Measurements from ENCODE around the gene NFYA.

NFYA gene

DNA sequence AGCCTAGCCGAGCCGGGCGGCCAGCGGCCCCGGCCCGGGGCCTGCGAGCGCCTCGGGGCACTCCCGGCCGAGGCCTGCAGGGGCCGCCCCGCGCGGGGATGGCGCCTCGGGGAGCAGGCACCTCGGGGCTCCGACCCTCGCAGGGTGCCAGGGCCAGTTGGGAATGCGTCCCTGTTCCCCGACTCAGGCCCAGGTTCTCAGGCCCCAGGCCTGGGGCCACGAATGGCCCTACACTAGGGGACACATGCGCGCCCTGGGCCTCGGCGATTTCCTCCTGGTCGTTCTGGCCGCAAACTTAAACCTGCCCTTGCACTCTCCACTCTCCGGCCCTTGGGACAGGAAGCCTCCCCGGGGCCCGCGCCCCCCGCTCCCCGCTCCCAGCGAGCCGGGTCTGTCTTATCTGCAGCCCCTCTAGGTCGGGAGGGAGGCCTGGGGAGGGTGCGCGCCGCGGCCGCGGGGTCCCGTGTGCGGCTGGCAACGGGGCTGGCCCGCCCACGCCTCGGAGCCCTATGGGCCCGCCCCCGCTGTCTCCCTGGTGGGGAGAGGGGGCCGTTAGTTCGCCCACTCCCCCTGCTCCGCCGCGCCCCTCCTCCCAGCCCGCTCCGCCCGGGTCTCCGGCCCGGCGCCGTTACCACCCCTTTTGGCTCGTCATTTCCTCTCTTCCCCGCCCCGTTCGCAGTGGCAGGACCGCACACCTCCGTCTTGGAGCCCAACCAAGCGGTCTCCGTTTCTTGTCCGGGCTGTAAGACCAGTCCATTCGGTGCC, 611 bp downstream of the NFYA start:
- TF ChIP-seq GATA3 (IDR thresholded peaks at IDR 0.05; ENCODE audit: low read depth, low read length) (no peak), GATA2 (IDR thresholded peaks at IDR 0.05; ENCODE audit: low read depth, low read length) (no peak)

DNA sequence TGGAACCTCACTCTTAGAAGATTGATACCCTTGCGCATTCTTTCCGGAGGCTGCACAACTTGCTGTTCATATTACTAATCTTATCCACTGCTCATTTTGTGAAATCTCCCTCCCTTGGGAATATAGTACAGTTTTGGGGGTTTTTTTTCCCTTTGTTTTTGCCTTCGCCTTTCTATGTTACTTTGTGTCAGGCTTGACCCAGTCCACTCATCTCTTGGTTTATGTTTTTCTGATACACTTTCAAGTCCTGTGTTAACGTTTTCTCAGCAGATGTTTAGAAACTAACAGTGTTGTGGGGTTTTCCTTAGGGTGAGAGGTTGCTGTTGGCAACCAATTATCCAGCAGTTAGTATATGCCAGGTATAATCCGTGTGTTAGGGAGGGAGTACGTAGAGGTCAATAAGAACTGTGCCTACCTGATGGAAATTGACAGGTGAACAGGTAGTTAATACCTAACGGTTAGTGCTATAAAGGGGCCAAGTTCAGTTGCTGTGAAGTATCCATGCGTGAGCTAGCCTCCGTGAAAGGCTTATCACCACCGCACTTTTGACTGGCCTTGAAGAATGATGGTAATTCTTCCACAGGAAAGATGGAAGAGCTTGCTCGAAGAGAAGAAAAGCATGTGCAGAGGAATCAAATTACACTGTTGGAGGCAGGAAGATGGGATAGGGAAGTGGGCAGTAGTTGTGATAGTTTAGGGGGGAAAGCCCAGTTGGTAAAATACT, 1.4 kb downstream of the NFYA start:
- TF ChIP-seq GATA2 (IDR thresholded peaks at IDR 0.05; ENCODE audit: low read depth, low read length), result no peak
- no peak for TF ChIP-seq GATA3 (IDR thresholded peaks at IDR 0.05; ENCODE audit: low read depth, low read length)

DNA sequence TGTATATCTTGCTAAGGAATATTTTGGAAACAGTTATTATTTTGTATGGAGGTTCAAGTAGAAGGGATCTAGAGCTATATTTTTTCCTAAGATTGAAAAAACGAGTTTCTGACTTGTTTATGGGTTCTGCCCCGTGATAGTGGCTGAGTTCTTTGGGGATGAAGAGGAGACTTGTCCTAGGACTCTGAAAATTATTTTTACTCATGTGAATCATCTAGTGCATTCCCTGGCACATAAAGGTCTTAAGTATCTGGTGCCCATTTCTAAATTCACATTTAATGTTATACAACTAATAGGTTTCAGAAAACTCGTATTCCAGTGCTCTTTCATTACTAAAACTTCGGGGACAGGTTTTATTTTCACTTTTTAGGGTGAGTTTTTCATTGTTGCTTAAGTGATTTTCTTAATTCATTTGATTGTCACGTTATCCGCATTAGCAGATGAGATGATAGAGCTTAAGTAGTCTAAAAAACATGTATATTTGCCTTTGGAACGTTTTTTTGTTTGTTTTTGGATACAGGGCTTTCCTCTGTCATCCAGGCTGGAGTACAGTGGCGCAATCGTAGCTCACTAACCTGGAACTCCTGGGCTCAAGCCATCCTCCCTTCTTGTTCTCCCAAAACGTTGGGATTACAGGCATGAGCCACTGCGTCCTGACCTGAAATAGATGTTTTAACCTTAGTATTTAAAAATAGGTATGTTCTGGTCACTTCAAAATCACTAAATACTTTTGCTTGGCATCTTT, 2.1 kb downstream of the NFYA start:
- TF ChIP-seq GATA3 (IDR thresholded peaks at IDR 0.05; ENCODE audit: low read depth, low read length) (no peak), GATA2 (IDR thresholded peaks at IDR 0.05; ENCODE audit: low read depth, low read length) (no peak)

DNA sequence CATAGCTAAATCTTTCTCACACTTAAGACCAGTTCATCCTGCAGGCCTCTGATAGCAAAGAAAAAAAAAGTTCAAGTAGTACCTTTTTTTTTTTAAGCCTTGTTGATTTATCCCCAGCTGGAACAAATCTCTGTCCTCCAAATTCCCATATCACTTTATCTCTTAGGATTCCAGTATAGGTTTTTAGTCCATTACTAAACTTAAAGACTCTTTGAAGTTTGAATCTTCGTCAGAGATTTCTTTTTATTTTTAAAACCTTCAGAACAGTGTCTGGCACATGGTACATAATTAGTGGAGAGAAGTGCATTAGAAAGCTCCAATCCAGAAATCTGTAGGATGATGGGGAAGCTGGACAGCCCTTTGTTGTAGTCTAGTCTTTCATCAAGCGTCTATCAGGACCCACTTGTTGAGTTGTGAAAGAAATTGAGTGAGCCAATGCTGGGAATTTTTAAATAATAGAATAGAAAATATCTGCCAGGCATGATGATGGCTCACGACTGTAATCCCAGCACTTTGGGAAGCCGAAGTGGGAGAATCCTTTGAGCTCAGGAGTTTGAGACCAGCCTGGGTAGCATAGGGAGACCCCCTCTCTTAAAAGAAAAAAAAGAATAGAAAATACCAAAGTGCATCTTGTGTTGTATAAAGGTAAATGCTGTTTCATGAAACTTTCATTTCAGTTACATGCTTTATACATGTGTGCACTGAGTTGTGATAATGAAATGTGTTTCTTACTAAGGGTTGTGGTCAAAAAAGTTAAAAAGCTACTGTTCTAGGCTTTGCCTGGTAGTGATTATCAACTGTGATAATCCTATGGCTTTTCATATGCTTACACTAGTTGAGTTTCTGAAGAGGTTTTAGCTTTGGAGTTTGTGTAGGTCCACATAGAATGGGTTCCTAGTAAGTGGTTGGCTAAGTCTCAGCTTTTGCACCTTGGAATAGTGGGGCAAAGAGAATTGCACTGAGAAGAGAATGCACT, 3.2 kb downstream of the NFYA start:
- TF ChIP-seq GATA2 (IDR thresholded peaks at IDR 0.05; ENCODE audit: low read depth, low read length), result no peak
- no peak for TF ChIP-seq GATA3 (IDR thresholded peaks at IDR 0.05; ENCODE audit: low read depth, low read length)

DNA sequence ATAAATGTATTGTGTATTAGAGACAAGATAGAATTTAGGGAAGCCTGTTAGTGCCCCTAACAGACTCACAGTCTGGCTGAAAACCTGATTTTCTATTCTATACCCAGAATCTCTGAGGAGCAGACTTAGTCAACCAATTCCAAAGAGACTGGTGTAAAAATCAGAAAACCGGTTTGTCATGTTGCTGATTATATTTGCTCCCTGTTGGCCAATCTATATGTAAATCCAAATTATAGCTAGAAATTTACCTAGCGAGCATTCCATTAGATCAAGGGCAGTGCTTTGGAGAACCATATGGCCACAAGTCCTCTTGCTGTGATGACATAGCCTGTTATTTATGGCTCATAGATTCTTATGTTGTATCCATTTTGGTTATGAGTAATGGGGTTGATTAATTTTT, 4.8 kb downstream of the NFYA start:
- no peak for TF ChIP-seq GATA3 (IDR thresholded peaks at IDR 0.05; ENCODE audit: low read depth, low read length)
- TF ChIP-seq GATA2 (IDR thresholded peaks at IDR 0.05; ENCODE audit: low read depth, low read length), result no peak

DNA sequence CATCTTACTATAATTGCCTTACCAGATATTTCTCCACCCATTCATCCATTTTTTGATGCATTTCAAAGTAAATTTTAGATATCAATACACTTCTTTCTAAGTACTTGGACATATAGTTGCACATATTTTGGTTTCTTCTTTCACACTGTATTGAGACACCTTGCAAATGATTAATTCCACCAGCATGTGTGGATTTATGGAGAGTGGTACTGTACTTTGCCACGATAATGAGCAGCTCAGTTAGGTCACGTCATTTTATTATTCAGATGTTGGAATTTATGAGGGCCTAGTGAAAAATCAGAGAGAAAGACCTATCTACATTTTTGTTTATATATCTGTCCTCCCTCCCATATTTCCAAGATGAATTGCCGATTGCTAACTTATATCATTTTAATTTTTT, 5.3 kb downstream of the NFYA start:
- TF ChIP-seq GATA3 (IDR thresholded peaks at IDR 0.05; ENCODE audit: low read depth, low read length) (no peak), GATA2 (IDR thresholded peaks at IDR 0.05; ENCODE audit: low read depth, low read length) (no peak)

DNA sequence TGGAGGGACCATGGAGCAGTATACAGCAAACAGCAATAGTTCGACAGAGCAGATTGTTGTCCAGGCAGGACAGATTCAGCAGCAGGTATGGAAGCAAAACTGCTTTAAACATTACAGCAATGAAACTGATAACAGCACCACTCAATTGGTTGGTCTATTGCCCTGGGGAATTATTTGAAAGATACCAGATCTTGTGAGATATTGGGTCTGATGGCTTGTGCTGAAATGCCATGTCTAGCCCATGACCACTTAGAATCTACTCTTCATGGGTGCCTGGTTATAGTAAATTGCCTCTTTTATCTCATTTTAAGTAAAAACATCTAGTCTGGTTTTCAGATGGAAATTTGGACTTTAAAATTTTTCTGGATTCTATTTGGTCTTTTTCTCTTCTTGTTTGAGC, 6.3 kb downstream of the NFYA start:
- TF ChIP-seq GATA3 (IDR thresholded peaks at IDR 0.05; ENCODE audit: low read depth, low read length), result peak; percentile 79
- peak; percentile 88 for TF ChIP-seq GATA2 (IDR thresholded peaks at IDR 0.05; ENCODE audit: low read depth, low read length)

DNA sequence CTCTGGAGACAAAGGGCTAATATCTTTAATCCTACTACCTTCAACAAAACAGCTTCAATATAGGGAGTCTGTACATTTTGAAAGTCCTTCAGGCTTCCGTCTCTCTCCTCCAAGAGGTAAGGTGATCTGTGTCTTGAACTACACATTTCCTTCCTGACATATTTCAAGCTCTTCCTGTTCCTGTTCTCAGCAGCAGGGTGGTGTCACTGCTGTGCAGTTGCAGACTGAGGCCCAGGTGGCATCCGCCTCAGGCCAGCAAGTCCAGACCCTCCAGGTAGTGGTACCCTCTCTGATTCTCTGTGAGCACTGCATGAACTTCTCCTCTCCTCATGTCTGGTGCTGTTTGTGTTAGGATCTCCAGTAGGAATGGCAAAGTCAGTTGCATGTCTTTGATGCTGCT, 7.8 kb downstream of the NFYA start:
- no peak for TF ChIP-seq GATA2 (IDR thresholded peaks at IDR 0.05; ENCODE audit: low read depth, low read length)
- no peak for TF ChIP-seq GATA3 (IDR thresholded peaks at IDR 0.05; ENCODE audit: low read depth, low read length)

DNA sequence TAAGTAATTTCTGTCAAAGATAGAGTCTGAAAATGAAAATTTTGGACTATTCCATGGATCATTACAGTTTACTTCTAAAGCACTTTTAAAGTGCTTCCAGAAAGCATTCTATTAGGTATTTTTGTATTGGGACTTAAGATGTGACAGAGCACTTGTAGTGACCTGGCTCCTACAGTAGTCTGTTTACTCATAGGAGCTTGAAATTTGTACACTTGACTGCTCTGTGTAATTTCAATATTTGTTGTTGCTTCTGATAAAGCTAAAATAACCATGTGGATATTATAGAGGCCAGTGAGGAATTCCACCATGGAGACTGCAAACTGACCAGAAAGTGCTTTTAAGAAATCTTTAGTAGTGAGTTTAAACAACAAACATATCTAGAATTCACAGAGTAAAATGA, 10.3 kb downstream of the NFYA start:
- no peak for TF ChIP-seq GATA3 (IDR thresholded peaks at IDR 0.05; ENCODE audit: low read depth, low read length)
- no peak for TF ChIP-seq GATA2 (IDR thresholded peaks at IDR 0.05; ENCODE audit: low read depth, low read length)

DNA sequence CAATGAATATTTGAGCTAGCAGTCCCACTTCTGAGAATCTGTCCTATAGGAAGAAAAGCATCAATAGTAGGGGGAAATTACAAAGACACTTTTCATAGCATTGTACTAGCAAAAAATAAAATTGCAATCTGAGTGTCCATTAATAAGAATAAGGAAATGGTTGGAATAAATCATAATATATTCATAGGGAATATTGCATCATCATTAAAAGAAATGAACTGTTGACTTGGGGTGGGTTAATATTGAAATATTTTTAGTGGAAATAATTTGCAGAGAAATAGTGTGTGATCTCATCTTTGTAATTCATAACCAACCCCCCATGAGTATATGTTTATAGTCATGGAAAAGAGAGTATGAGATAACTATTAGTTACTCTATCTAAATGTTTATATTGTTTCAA, 12.4 kb downstream of the NFYA start:
- TF ChIP-seq GATA2 (IDR thresholded peaks at IDR 0.05; ENCODE audit: low read depth, low read length) (no peak), GATA3 (IDR thresholded peaks at IDR 0.05; ENCODE audit: low read depth, low read length) (no peak)

DNA sequence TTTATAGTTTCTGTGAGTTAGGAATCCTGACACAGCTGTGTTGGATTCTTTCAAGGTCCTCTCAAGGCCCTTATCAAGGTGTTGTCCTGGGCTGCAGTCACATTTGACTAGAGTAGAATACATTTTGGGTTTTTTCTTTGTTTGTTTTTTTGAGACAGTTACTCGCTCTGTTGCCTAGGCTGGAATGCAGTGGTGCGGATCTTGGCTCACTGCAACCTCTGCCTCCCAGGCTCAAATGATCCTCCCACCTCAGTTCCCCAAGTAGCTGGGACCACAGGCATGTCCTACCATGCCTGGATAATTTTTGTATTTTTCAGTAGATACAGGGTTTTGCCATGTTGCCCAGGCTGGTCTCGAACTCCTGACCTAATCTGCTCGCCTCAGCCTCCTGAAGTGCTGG, 15.7 kb downstream of the NFYA start:
- TF ChIP-seq GATA3 (IDR thresholded peaks at IDR 0.05; ENCODE audit: low read depth, low read length) (no peak), GATA2 (IDR thresholded peaks at IDR 0.05; ENCODE audit: low read depth, low read length) (no peak)

DNA sequence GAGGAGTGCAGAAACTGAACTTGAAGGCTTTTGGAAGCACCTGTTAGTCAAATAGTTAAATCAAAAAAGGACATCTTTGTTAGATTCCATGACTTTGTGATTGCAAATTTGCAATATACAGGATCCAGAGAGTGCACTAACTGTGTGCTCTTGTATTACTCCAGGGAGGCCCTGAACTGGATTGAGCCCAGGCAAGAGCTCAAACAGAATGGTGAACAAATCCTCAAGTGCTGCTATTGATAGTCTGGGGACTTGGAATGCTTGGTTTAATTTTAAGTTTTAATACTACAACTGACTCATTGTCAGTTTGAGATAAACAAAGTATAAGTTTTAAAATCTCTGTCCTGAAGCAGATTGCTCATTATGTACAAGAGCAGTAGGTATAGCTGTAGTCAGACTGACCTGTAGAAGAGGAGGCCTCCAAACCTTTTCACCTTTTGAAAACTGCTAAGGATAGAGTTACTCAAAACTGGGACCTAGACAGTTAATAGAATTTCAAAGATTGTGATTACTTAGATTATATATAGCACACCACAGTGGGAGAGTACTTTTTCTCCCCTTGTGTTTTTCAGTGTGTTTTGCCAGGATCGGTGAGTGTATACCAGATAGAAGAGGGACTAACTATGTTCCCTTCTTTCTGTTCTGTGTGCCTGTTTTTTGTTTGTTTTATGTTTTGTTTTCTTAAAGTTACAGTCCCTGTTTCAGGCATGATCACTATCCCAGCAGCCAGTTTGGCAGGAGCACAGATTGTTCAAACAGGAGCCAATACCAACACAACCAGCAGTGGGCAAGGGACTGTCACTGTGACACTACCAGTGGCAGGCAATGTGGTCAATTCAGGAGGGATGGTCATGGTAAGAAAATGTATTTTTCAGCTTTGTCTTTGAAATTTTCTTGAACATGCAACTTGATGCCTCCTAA, 18.3 kb downstream of the NFYA start:
- TF ChIP-seq GATA2 (IDR thresholded peaks at IDR 0.05; ENCODE audit: low read depth, low read length), result no peak
- TF ChIP-seq GATA3 (IDR thresholded peaks at IDR 0.05; ENCODE audit: low read depth, low read length), result no peak
